ENCODE data around the gene CEBPB.

- TF ChIP-seq CTCF (conservative IDR thresholded peaks at IDR 0.05), result no peak
- TF ChIP-seq ZFX (IDR thresholded peaks at IDR 0.05), result no peak
Measured at GRCh38 chr20:50193199-50193835, 2.7 kb downstream of the CEBPB start.
